ENCODE data around the gene PDPK1. TPM values are rescaled to one million over a fixed set of nuclear protein-coding genes. Genes with fewer than 3 reads are reported as not detected.

The PDPK1 gene
- total RNA-seq, 1 donor, result 29.9 TPM

DNA sequence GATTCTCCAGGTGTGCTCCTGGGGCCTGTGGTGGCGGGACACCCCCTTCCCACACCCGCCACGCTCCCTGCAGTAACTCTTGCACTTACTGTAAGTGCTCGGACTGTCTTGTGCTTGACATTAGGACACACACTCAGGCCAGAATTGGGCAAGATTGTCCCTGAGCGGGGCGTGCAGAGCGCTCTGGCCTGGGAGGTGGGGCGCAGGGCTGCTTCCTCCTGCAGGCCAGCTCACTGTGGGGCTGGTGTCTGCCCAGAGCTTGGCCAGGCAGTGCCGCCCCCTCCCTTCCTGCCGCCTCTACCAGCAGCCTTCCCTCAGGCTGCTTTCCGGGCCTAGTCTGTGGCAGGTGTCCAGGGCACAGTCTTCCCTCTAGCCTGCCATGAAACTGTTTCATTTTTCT, 30.2 kb upstream of the PDPK1 start:
- no peak for DNase-seq (ENCODE audit: low read depth)
- TF ChIP-seq, protein P1, sequence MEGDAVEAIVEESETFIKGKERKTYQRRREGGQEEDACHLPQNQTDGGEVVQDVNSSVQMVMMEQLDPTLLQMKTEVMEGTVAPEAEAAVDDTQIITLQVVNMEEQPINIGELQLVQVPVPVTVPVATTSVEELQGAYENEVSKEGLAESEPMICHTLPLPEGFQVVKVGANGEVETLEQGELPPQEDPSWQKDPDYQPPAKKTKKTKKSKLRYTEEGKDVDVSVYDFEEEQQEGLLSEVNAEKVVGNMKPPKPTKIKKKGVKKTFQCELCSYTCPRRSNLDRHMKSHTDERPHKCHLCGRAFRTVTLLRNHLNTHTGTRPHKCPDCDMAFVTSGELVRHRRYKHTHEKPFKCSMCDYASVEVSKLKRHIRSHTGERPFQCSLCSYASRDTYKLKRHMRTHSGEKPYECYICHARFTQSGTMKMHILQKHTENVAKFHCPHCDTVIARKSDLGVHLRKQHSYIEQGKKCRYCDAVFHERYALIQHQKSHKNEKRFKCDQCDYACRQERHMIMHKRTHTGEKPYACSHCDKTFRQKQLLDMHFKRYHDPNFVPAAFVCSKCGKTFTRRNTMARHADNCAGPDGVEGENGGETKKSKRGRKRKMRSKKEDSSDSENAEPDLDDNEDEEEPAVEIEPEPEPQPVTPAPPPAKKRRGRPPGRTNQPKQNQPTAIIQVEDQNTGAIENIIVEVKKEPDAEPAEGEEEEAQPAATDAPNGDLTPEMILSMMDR (IDR thresholded peaks at IDR 0.05; ENCODE audit: insufficient read depth, low read length), result no peak
- no peak overlapping the region for H3K4me3 ChIP-seq (ENCODE audit: low read depth, low read length)

DNA sequence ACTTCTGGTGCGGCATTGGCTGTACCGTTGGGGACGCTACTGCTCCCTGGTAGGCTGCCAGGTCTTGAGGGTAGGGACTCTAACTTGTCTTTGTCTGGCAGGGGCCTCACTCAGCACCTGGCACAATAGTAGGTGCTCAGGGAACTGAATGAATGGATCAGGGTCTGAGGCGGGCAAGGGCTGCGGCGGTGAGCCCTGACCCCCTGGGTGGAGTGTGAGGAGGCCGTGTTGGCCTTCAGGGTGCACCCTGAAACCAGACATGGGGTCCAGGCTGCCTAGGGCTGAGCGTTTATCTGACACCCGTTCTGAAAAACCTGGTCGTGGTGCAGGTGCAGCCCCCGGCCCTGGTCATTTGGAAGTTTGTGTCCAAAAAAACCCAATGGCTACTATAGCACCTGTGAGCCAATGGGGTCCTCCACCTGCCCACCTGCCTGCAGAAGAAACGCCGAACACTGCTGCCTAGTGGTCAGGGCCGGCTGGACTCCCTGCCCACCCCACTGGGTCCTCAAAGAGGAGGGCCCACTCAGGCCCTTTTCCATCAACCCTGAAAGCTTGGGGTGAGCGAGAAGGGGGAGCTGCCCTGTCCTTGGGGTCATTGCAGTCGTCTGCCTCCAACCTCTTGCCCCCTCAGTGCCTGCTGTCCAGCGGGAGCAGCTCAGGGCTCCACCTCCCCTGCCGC, 29.0 kb upstream of the PDPK1 start:
- TF ChIP-seq, protein P1 (IDR thresholded peaks at IDR 0.05; ENCODE audit: insufficient read depth, low read length), result no peak
- no peak overlapping the region for H3K4me3 ChIP-seq (ENCODE audit: low read depth, low read length)
- no peak for DNase-seq (ENCODE audit: low read depth)

DNA sequence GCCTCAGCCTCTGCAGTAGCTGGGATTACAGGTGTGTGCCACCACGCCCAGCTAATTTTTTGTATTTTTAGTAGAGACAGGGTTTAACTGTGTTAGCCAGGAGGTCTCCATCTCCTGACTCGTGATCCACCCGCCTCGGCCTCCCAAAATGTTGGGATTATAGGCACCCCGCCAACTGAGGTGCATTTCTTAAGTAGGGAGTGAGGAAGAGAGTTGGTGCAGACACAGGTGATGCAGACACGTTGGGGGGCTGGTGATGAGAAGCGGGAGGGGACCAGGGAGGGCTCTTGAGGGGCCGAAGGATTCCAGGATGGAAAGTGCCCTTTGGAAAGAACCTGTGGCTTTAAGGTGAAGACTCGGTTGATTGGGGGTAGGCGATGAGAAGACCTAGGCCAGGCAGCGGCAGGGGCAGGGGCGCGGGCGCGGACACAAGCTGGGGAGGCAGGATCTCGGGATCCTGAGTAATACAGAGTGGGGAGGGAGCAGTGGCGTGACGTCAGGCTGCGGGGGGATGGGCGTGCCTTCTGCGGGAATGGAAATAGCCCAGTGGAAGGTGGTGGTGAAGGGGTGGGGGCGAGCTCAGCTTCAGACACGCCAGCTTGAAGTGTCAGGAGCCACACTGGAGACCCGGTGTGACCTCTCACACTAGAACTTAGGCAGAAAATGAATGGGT, 26.6 kb upstream of the PDPK1 start:
- no peak overlapping the region for H3K4me3 ChIP-seq (ENCODE audit: low read depth, low read length)
- TF ChIP-seq, protein P1 (IDR thresholded peaks at IDR 0.05; ENCODE audit: insufficient read depth, low read length), result no peak
- peak; percentile 65 for DNase-seq (ENCODE audit: low read depth)

DNA sequence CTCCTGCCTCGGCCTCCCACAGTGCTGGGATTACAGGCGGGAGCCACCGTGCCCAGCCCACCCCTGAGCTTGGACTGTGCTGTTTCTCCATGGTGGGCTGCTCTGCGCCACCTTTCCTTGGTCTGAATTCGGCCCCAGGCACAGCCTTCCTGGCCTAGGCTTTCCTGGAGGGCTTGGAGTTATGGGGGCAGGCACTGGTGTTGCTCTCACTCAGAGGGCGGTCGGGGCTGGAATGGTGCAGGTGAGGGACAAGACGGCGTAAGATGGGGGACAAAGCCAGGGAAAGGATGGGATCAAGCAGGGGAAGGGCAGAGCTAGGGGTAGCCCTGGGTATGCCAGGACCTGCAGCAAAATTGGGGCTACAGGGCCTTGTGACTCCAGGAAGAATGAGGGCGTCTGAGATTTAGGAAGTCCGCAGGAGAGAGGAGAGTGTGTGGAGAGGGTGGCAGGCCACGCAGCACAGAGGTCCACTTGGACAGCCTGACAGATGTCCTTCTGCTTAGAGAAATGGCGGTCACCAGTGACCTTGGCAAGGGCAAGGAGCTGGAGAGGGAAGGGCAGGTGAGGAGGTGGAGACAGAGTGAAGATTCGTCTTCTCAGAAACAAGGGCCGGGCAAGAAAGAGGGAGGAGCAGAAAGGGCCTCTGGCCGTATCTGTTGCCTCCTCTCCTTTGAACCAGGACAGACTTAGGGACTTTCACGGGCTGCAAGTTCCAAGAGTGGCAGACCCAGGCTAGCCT, 25.7 kb upstream of the PDPK1 start:
- TF ChIP-seq, protein P1 (IDR thresholded peaks at IDR 0.05; ENCODE audit: insufficient read depth, low read length), result no peak
- H3K4me3 ChIP-seq (ENCODE audit: low read depth, low read length), result no peak overlapping the region
- no peak for DNase-seq (ENCODE audit: low read depth)

DNA sequence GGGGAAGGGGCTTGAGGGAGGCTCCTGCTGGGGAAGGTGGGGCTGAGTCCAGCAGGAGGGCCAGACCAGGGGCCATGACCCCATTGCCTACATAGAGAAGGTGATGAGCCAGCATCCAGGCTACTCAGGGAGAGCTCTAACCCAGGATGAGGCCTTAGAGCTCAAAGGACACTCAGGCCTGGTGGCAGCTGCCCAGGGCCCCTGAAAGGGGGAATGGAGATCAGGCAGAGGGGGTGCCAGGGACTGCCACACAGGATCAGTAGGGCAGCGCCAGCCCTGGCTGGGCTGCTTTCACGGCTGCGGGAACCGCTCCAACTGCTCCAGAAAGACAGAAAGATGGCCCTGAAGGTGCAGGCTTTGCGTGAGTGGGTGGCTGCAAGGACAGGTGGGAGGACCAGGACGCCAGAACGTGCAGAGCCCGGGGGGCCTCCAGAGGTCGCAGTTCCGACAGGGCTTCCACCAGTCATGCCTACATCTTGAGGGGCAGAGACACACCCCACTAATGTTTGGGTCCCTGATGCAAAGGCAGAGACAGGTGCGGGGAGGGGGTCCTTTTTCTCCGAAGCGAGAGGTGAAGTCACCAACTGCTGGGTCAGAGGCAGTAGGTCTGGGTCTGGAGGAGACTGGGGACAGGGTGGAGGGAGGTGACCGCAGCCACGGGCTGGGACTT, 25.0 kb upstream of the PDPK1 start:
- H3K4me3 ChIP-seq (ENCODE audit: low read depth, low read length), result peak overlapping the region; percentile 53
- DNase-seq (ENCODE audit: low read depth), result no peak
- TF ChIP-seq, protein P1 (IDR thresholded peaks at IDR 0.05; ENCODE audit: insufficient read depth, low read length), result no peak
